Ishikawa (cell line): ENCODE data around the gene JAG2.

Experiments used
- EGR1 ChIP-seq: IDR thresholded peaks from 2 replicates; pipeline ENCODE4 v1.6.1; 2012
- FOXM1 ChIP-seq: IDR thresholded peaks from 2 replicates; pipeline ENCODE4 v1.6.1; 2012; ENCODE audit warnings: low read depth, borderline replicate concordance
- MAX ChIP-seq: IDR thresholded peaks from 2 replicates; pipeline ENCODE4 v1.6.1; 2012
- NFIC ChIP-seq: IDR thresholded peaks from 2 replicates; pipeline ENCODE4 v1.6.1; 2012
- RAD21 ChIP-seq: IDR thresholded peaks from 2 replicates; pipeline ENCODE4 v1.6.1; 2012; ENCODE audit warnings: low read depth
- TAF1 ChIP-seq: IDR thresholded peaks from 2 replicates; pipeline ENCODE4 v1.6.1; 2012; ENCODE audit warnings: low read depth, mild to moderate bottlenecking
- TCF12 ChIP-seq: IDR thresholded peaks from 2 replicates; pipeline ENCODE4 v1.6.1; 2012; ENCODE audit warnings: low read depth
- YY1 ChIP-seq: IDR thresholded peaks from 2 replicates; pipeline ENCODE4 v1.6.1; 2012; ENCODE audit warnings: low read depth
- ZBTB7A ChIP-seq: IDR thresholded peaks from 2 replicates; pipeline ENCODE4 v1.6.1; 2012; ENCODE audit warnings: low read depth
- TF ChIP-seq, protein P1 (sequence below): IDR thresholded peaks from 2 replicates; pipeline ENCODE4 v1.6.1; 2012; ENCODE audit warnings: low read depth, mild to moderate bottlenecking

DNA sequence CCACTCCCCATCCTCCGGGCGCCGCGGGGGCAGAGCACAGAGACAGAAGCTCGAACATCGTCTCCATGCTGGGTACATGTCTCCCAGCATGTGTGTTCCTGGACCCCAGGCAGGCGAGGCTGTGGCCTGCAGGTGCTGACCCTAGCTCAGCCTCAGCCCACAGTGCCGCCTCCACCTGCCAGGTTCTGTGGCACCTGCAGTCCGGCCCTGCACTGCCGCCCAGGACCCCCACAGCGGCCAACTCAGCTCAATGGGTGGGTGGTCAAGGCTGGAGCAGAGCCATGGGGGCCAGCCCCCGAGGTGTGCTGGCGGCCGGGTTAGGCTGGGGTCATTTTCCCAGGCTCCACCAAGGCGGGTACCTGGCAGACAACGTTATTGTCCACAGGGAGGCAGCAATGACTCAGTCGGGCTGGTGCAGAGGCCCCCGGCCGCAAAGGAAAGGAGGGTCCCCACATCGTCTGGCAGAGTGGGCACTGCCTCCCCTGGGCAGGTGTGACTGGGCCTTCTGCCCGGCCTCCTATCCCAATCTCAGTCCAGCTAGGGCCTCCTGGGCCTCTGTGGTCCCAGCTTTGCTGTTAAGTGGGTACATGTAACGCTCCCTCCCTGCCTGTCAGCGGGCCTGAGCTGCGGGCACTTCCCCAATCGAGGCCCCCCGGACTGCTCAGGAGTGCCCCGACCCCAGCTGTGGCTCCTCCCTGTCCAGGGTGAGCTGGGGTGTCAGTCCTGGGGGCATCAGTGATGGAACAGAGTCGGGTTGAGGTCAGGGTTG lies 32.8 kb upstream of the JAG2 start:
- TF ChIP-seq, protein P1, sequence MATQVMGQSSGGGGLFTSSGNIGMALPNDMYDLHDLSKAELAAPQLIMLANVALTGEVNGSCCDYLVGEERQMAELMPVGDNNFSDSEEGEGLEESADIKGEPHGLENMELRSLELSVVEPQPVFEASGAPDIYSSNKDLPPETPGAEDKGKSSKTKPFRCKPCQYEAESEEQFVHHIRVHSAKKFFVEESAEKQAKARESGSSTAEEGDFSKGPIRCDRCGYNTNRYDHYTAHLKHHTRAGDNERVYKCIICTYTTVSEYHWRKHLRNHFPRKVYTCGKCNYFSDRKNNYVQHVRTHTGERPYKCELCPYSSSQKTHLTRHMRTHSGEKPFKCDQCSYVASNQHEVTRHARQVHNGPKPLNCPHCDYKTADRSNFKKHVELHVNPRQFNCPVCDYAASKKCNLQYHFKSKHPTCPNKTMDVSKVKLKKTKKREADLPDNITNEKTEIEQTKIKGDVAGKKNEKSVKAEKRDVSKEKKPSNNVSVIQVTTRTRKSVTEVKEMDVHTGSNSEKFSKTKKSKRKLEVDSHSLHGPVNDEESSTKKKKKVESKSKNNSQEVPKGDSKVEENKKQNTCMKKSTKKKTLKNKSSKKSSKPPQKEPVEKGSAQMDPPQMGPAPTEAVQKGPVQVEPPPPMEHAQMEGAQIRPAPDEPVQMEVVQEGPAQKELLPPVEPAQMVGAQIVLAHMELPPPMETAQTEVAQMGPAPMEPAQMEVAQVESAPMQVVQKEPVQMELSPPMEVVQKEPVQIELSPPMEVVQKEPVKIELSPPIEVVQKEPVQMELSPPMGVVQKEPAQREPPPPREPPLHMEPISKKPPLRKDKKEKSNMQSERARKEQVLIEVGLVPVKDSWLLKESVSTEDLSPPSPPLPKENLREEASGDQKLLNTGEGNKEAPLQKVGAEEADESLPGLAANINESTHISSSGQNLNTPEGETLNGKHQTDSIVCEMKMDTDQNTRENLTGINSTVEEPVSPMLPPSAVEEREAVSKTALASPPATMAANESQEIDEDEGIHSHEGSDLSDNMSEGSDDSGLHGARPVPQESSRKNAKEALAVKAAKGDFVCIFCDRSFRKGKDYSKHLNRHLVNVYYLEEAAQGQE = no peak
- TF ChIP-seq MAX = no peak
- no peak for TF ChIP-seq YY1
- TF ChIP-seq TAF1 = no peak
- no peak for TF ChIP-seq ZBTB7A
- no peak for TF ChIP-seq NFIC
- TF ChIP-seq EGR1 = no peak
- TF ChIP-seq FOXM1 = no peak
- no peak; the same call in 1 of the 2 replicates for TF ChIP-seq RAD21
- TF ChIP-seq TCF12 = no peak
